CD4-positive, alpha-beta T cell (primary cell): ENCODE measurements around the gene TBX1. TPM values are rescaled to one million over a fixed set of nuclear protein-coding genes. Genes with fewer than 3 reads are reported as not detected.

ENCODE experiments used
- ATAC-seq: fragments of 200-7000 bp; cut with Tn5 transposase; one replicate; pipeline ENCODE4 v1.10.0; 2022; ENCODE audit warnings: mild to moderate bottlenecking; ENCODE audit not compliant: poor library complexity
- CTCF ChIA-PET: fragments of 350-600 bp; sonication (Branson Sonifier 250); formaldehyde crosslinking; loops from one replicate; lab custom pipeline; 2021; ENCODE audit warnings: antibody characterized with exemption, inconsistent platforms; lab: Charles Lee
- POLR2A ChIA-PET: fragments of 350-600 bp; sonication (Branson Sonifier 250); formaldehyde crosslinking; loops from one replicate; lab custom pipeline; 2021; ENCODE audit warnings: antibody characterized with exemption, inconsistent platforms; lab: Charles Lee
- DNase-seq, 14 experiments: peaks; one replicate each; pipeline ENCODE4 v3.0.0-alpha.2; 2013 to 2020; ENCODE audit warnings: mixed read lengths in 2 of 14
- H3K27ac ChIP-seq, 2 donors: one replicate each; pipeline versions ENCODE4 v1.5.1 to v1.7.0; 2013; ENCODE audit warnings: low read length in 2 of 2, low read depth in 1 of 2, mild to moderate bottlenecking in 1 of 2
- H3K27me3 ChIP-seq, 2 experiments: 1 replicate in 1 of 2; 2 replicates in 1 of 2; pipeline versions ENCODE4 v1.6.1 to v1.7.0; 2013; ENCODE audit warnings: low read length in 2 of 2, control low read depth in 1 of 2, mild to moderate bottlenecking in 1 of 2, moderate library complexity in 1 of 2; ENCODE audit not compliant: insufficient read depth in 2 of 2, control insufficient read depth in 1 of 2
- H3K36me3 ChIP-seq: one replicate; pipeline ENCODE4 v1.6.1; 2013; ENCODE audit warnings: low read length, control low read depth; ENCODE audit not compliant: insufficient read depth
- H3K4me1 ChIP-seq: one replicate; pipeline ENCODE4 v1.6.1; 2013; ENCODE audit warnings: low read length, control low read depth; ENCODE audit not compliant: insufficient read depth
- H3K4me3 ChIP-seq: one replicate; pipeline ENCODE4 v1.5.1; 2013; ENCODE audit warnings: mild to moderate bottlenecking, low read length, moderate library complexity
- H3K9me3 ChIP-seq, 2 experiments: 1 replicate in 1 of 2; 2 replicates in 1 of 2; pipeline versions ENCODE4 v1.6.1 to v1.7.0; 2013; ENCODE audit warnings: low read length in 2 of 2, mild to moderate bottlenecking in 2 of 2, control low read depth in 1 of 2, moderate library complexity in 1 of 2; ENCODE audit not compliant: control insufficient read depth in 1 of 2, insufficient read depth in 1 of 2
- H3K27ac Mint-ChIP-seq: one replicate; pipeline ENCODE4 v1.8.0; 2020; ENCODE audit warnings: mixed read lengths
- H3K27me3 Mint-ChIP-seq: one replicate; pipeline ENCODE4 v1.8.0; 2021; ENCODE audit warnings: mixed read lengths
- H3K36me3 Mint-ChIP-seq: one replicate; pipeline ENCODE4 v1.8.0; 2021; ENCODE audit warnings: low read depth, mixed read lengths
- H3K4me1 Mint-ChIP-seq: one replicate; pipeline ENCODE4 v1.8.0; 2021; ENCODE audit warnings: low read depth, mixed read lengths
- H3K4me3 Mint-ChIP-seq: one replicate; pipeline ENCODE4 v1.8.0; 2020; ENCODE audit warnings: mild to moderate bottlenecking, mixed read lengths
- H3K9me3 Mint-ChIP-seq: one replicate; pipeline ENCODE4 v1.8.0; 2020; ENCODE audit warnings: mixed read lengths
- intact Hi-C, 2 experiments: fragments of 100-400 bp; cut with DNase I in 1 of 2; cut with micrococcal nuclease in 1 of 2; formaldehyde crosslinking; loops; one replicate each; pipeline versions ENCODE4 v1.15.1 to v1.9.0; 2023 to 2025; cut with DNase I, micrococcal nuclease
- total RNA-seq, 174 experiments: library from RNA in 2 of 174; stranded (reverse) in 2 of 174; gene quantifications; one replicate each; pipeline ENCODE4 v1.2.3 and lab custom pipeline; 2021 to 2026
- TF ChIP-seq, protein P1 (sequence below): fragments of 200-600 bp; IDR thresholded peaks from one replicate; pipeline ENCODE4 v1.8.0; 2022; ENCODE audit warnings: antibody characterized with exemption, mild to moderate bottlenecking

Gene TBX1
- total RNA-seq, 2 experiments from 2014 or later: not detected

DNA sequence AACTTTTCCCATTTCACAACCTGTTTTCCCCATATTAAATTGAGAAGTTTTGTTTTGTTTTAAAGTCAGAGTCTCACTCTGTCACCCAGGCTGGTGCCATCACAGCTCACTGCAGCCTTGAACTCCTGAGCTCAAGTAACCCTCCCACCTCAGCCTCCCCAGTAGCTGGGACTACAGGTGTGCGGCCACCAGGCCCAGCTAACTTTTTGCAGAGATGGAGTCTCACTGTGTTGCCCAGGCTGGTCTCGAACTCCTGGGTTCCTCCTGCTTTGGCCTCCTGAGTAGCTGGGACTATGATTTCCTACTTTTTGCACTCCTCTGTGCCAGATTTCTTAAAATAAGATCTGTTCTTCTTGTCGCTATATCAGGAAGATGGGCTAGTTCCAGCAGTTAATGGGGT lies 49.2 kb downstream of the TBX1 start:
- Histone ChIP-seq H3K27me3 (no peaks in the 10 kb centered on the region), H3K4me1 (peaks cover 15% of the 10 kb centered on the region), H3K9me3 (no peaks in the 10 kb centered on the region), H3K4me3 (no peak overlapping the region), H3K27ac (no peak overlapping the region), H3K36me3 (peaks cover 25% of the 10 kb centered on the region)
- intact Hi-C loops: no loop called here
- ChIA-PET POLR2A (no interaction called here), CTCF (no interaction called here)
- H3K4me1 Mint-ChIP-seq: no peaks in the 10 kb centered on the region
- no peak overlapping the region for H3K4me3 Mint-ChIP-seq
- H3K27ac Mint-ChIP-seq: no peak overlapping the region
- H3K9me3 Mint-ChIP-seq: no peaks in the 10 kb centered on the region
- peak in 1 of 14 experiments; percentile 10 for DNase-seq
- TF ChIP-seq, protein P1, sequence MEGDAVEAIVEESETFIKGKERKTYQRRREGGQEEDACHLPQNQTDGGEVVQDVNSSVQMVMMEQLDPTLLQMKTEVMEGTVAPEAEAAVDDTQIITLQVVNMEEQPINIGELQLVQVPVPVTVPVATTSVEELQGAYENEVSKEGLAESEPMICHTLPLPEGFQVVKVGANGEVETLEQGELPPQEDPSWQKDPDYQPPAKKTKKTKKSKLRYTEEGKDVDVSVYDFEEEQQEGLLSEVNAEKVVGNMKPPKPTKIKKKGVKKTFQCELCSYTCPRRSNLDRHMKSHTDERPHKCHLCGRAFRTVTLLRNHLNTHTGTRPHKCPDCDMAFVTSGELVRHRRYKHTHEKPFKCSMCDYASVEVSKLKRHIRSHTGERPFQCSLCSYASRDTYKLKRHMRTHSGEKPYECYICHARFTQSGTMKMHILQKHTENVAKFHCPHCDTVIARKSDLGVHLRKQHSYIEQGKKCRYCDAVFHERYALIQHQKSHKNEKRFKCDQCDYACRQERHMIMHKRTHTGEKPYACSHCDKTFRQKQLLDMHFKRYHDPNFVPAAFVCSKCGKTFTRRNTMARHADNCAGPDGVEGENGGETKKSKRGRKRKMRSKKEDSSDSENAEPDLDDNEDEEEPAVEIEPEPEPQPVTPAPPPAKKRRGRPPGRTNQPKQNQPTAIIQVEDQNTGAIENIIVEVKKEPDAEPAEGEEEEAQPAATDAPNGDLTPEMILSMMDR: no peak
- ATAC-seq: no peak
- no peaks in the 10 kb centered on the region for H3K27me3 Mint-ChIP-seq
- peaks cover 7% of the 10 kb centered on the region for H3K36me3 Mint-ChIP-seq

DNA sequence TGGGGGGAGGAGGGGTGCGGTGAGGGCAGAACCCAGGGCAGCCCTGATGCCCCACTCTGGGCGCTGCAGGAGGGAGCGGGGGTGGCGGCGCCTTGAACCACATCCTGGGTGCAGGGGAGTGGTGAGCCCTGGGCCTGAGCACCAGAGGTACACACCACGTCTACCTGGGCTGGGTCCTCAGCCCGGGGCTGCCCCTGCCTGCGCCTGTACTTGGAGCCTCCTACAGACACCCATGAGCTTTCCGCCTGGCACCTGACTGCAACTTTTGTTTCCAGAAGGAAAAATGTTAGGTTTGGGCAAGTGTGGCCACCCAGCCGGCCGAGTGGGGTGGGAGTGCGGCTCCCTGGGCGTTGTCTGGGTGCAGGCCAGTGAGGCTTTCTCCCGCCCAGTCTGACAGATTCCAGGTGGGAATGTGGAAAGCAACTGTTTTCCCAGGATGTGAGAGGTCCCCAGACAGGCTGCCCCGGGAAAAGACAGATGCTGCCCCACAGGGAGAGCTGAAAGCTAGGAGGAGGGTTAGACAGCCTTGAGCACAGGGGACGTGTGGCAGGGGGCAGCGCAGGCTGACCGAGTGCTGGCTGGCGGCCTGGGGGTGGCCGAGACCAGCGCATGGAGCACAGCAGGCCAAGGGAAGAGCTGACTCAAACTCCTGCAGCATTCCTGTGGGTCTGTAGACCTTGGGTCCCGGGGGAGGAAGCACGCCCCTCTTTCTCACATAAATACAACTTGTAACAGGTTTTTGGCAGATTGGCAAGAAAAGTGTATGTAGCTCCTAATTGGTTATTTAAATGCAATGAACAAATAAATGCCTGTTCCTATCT lies 50.0 kb downstream of the TBX1 start:
- CTCF ChIA-PET: no interaction called here
- intact Hi-C loops: no loop called here
- Histone ChIP-seq H3K4me3 (no peak overlapping the region), H3K36me3 (peaks cover 22% of the 10 kb centered on the region), H3K27me3 (no peaks in the 10 kb centered on the region), H3K27ac (no peak overlapping the region), H3K4me1 (peaks cover 15% of the 10 kb centered on the region), H3K9me3 (no peaks in the 10 kb centered on the region)
- no peak overlapping the region for H3K27ac Mint-ChIP-seq
- TF ChIP-seq, protein P1: no peak
- peak in 6 of 14 experiments; percentile 7 to 32 (median 20) for DNase-seq
- ATAC-seq: peak; percentile 76
- H3K27me3 Mint-ChIP-seq: no peaks in the 10 kb centered on the region
- no peaks in the 10 kb centered on the region for H3K9me3 Mint-ChIP-seq
- H3K36me3 Mint-ChIP-seq: peaks cover 7% of the 10 kb centered on the region
- H3K4me3 Mint-ChIP-seq: no peak overlapping the region
- no peaks in the 10 kb centered on the region for H3K4me1 Mint-ChIP-seq
- POLR2A ChIA-PET: no interaction called here

DNA sequence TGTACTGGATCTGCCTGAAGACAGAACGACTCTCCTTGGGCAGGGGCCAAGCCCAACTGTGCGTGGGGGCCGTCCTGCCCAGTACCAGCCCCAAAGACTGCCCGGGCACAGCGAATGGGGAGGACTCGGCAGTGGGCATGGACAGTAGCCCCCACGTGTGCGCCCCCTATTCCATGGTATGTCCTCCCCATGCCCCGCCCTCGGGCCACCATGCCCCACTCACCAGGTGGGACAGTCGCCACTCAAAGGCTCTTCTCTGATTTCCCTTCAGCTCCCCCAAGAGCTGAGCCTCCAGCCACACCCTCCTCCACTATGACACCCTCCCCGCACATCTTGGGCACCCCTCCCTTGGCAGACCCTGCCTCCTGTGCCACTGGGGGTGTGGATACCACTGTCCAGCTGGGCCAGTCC lies 50.6 kb downstream of the TBX1 start:
- Histone ChIP-seq H3K36me3 (peaks cover 18% of the 10 kb centered on the region), H3K9me3 (no peaks in the 10 kb centered on the region), H3K27ac (no peak overlapping the region), H3K27me3 (no peaks in the 10 kb centered on the region), H3K4me3 (no peak overlapping the region), H3K4me1 (peaks cover 15% of the 10 kb centered on the region)
- Mint-ChIP-seq H3K27ac (no peak overlapping the region), H3K27me3 (no peaks in the 10 kb centered on the region), H3K36me3 (peaks cover 11% of the 10 kb centered on the region), H3K4me3 (no peak overlapping the region), H3K4me1 (no peaks in the 10 kb centered on the region), H3K9me3 (no peaks in the 10 kb centered on the region)
- CTCF ChIA-PET: no interaction called here
- intact Hi-C loops: no loop called here
- ATAC-seq: no peak
- POLR2A ChIA-PET: no interaction called here
- peak in 2 of 14 experiments; percentile 8 to 19 for DNase-seq
- TF ChIP-seq, protein P1: no peak
